Caki2 (cell line): ENCODE measurements around the gene ARID5B. TPM values are rescaled to one million over a fixed set of nuclear protein-coding genes. Genes with fewer than 3 reads are reported as not detected.

Experiments used
- DNase-seq: peaks from one replicate; pipeline ENCODE4 v3.0.0-alpha.2; 2015; ENCODE audit warnings: low read depth
- in situ Hi-C: cut with HindIII; loops from 2 replicates; pipeline ENCODE4 v1.10.0; 2016; ENCODE audit warnings: low sequenced_read_pairs, low pct_unique_long_range_greater_than_20kb, mixed read lengths
- total RNA-seq: library from RNA; depleted of rRNA; stranded (reverse); fragments of >200 nt; shearing (Covaris generic); gene quantifications from 2 replicates; pipeline ENCODE4 v1.2.3, GENCODE V29; 2014; ENCODE audit warnings: low replicate concordance

Gene ARID5B
- total RNA-seq, 1 experiment from 2014 or later, result 3.1 TPM

GRCh38 chr10:61952028-61952674, 50.7 kb downstream of the ARID5B start:
- no peak for DNase-seq
- in situ Hi-C loops, result no loop called here

GRCh38 chr10:61953183-61953582, 51.7 kb downstream of the ARID5B start:
- in situ Hi-C loops, result no loop called here
- DNase-seq, result no peak

- DNase-seq, result no peak
- in situ Hi-C loops, result no loop called here
Observed at GRCh38 chr10:61957806-61958205, 56.3 kb downstream of the ARID5B start.

GRCh38 chr10:61958311-61958710, 56.8 kb downstream of the ARID5B start:
- in situ Hi-C loops, result no loop called here

GRCh38 chr10:61958805-61959204, 57.3 kb downstream of the ARID5B start:
- DNase-seq, result no peak
- in situ Hi-C loops, result no loop called here

More at GRCh38 chr10:61958311-61958710, 56.8 kb downstream of the ARID5B start:
- DNase-seq, result no peak

GRCh38 chr10:61959814-61960213, 58.3 kb downstream of the ARID5B start:
- in situ Hi-C loops, result no loop called here
- no peak for DNase-seq

GRCh38 chr10:61960396-61961120, 59.1 kb downstream of the ARID5B start:
- no peak for DNase-seq
- in situ Hi-C loops, result no loop called here

GRCh38 chr10:61961278-61961677, 59.8 kb downstream of the ARID5B start:
- in situ Hi-C loops, result no loop called here
- no peak for DNase-seq

GRCh38 chr10:61962971-61963370, 61.5 kb downstream of the ARID5B start:
- no peak for DNase-seq
- in situ Hi-C loops, result no loop called here

GRCh38 chr10:61963669-61964058, 62.2 kb downstream of the ARID5B start:
- DNase-seq, result no peak
- in situ Hi-C loops, result no loop called here

- in situ Hi-C loops, result no loop called here
Observed at GRCh38 chr10:61964059-61964709, 62.7 kb downstream of the ARID5B start.

GRCh38 chr10:61964949-61965702, 63.6 kb downstream of the ARID5B start:
- no peak for DNase-seq
- in situ Hi-C loops, result no loop called here

More at GRCh38 chr10:61964059-61964709, 62.7 kb downstream of the ARID5B start:
- DNase-seq, result no peak

- DNase-seq, result no peak
- in situ Hi-C loops, result no loop called here
Observed at GRCh38 chr10:61965703-61966395, 64.3 kb downstream of the ARID5B start.

- in situ Hi-C loops, result no loop called here
- DNase-seq, result no peak
Observed at GRCh38 chr10:61967298-61967697, 65.8 kb downstream of the ARID5B start.

GRCh38 chr10:61970182-61971002, 68.9 kb downstream of the ARID5B start:
- DNase-seq, result no peak
- in situ Hi-C loops, result no loop called here

GRCh38 chr10:61971003-61971325, 69.5 kb downstream of the ARID5B start:
- no peak for DNase-seq
- in situ Hi-C loops, result no loop called here

- in situ Hi-C loops, result no loop called here
Observed at GRCh38 chr10:61973169-61973568, 71.7 kb downstream of the ARID5B start.

GRCh38 chr10:61973906-61974305, 72.4 kb downstream of the ARID5B start:
- no peak for DNase-seq
- in situ Hi-C loops, result no loop called here

More at GRCh38 chr10:61973169-61973568, 71.7 kb downstream of the ARID5B start:
- no peak for DNase-seq
